GM18868 (cell line): ENCODE results near the gene ZNF768.

Experiments
- ATAC-seq: cut with Tn5 transposase; IDR thresholded peaks from one replicate; pipeline ENCODE4 v1.9.1; 2021; ENCODE audit warnings: mild to moderate bottlenecking, moderate library complexity; ENCODE audit not compliant: unreplicated experiment

Gene ZNF768

DNA sequence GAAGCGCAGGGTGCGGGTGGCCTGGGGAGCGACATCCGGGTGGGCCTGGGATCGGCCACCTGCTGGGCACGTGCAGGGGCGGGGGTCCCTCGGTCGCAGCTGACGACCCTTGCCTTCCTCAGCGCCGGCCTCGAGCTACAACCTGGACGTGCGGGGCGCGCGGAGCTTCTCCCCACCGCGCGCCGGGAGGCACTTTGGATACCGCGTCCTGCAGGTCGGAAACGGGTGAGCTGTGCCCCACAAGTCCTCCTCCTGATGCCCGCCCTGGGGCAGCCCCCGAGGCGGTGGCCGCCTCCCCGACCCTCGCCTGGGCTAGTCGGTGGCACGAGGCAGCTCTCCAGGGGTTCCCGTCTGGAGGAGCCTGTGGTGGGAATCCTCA lies 52.3 kb downstream of the ZNF768 start:
- ATAC-seq, result no peak
